GM21390 (cell line): ENCODE results near the gene SSU72.

Source experiments
- ATAC-seq: cut with Tn5 transposase; IDR thresholded peaks from one replicate; pipeline ENCODE4 v1.9.1; 2021; ENCODE audit not compliant: unreplicated experiment

SSU72 gene

GRCh38 chr1:1612104-1612400, 37.4 kb upstream of the SSU72 start:
- no peak for ATAC-seq

DNA sequence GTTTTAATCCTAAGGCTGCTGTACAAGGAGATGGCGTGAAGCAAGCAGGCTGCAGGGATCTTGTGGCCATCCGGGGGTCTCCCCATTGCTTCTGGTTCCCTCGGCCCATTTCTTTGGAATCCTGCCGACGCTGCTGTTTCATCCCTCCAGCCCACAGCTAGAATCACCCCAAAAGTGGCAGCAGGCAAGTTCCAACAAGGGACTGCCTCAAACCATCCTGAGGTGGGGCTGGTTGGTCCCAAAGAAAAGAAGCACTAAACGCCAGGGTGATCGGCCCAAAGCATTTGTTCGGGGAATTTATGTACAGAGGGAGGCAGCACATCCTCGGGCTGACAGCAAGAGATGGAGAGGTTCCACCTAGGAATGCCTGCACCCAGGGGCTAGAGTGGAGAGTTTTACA, 36.1 kb upstream of the SSU72 start:
- no peak for ATAC-seq

DNA sequence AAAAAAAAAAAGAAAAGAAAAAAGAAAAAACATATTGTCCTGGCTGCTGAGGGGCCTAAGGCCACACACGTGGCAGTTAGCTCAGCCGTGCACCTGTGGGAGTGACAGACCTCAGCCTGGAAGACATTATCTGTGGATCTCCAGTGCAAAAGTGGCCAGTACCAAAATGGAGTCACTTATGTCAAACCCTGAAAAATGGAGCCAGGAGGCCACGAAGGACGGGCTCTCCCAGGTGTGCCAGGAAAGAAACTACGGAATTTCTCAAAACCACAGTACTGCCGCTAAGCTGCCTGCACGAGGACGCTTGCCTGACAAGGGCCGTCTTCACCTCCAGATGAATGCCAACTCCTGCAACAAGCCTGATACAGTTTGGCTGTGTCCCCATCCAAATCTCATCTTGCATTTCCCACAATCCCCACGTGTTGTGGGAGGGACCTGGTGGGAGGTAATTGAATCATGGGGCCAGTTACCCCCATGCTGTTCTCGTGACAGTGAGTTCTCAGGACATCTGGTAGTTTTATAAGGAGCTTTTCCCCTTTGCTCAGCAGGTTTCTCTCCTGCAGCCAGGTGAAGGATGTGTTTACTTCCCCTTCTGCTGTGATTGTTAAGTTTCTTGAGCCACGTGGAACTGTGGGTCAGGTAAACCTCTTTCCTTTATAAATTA, 35.3 kb upstream of the SSU72 start:
- no peak for ATAC-seq

DNA sequence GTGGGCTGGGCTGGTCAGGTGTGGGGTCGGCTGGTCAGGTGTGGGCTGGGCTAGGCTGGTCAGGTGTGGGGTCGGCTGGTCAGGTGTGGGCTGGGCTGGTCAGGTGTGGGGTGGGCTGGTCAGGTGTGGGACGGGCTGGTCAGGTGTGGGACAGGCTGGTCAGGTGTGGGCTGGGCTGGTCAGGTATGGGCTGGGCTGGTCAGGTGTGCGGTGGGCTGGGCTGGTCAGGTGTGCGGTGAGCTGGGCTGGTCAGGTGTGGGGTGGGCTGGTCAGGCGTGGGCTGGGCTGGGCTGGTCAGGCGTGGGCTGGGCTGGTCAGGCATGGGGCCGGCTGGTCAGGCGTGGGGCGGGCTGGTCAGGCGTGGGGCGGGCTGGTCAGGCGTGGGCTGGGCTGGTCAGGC, 31.6 kb upstream of the SSU72 start:
- no peak for ATAC-seq

GRCh38 chr1:1605724-1606123, 31.1 kb upstream of the SSU72 start:
- no peak for ATAC-seq

GRCh38 chr1:1605034-1605591, 30.4 kb upstream of the SSU72 start:
- ATAC-seq, result no peak

- no peak for ATAC-seq
Measured at GRCh38 chr1:1604374-1605033, 29.8 kb upstream of the SSU72 start.

GRCh38 chr1:1603671-1604373, 29.2 kb upstream of the SSU72 start:
- no peak for ATAC-seq

DNA sequence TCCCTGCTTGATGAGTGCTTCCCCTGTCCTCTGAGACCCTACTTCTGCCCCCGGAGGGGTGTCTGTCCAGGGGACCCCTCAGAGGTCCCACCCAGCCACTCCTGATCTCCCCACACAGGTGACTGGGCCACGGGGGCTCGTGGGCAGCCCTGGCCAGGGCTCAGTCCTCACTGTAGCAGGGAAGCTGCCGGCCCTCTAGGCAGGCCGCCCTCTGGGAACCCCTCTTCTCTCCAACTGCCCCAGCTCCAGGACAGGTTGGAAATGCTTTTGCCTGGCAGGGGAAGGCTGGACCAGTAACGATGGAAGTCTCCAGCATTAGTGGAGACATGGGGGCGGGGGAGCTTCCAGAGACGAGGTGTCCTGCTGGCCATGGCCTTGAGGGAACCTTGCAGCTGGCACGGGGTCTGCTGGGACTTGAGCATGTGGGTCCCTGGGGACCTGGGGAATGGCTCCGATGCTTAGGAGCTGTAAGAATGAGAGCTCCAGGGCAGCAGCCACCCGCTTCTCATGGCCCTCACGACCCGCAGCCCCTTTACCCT, 28.4 kb upstream of the SSU72 start:
- no peak for ATAC-seq

DNA sequence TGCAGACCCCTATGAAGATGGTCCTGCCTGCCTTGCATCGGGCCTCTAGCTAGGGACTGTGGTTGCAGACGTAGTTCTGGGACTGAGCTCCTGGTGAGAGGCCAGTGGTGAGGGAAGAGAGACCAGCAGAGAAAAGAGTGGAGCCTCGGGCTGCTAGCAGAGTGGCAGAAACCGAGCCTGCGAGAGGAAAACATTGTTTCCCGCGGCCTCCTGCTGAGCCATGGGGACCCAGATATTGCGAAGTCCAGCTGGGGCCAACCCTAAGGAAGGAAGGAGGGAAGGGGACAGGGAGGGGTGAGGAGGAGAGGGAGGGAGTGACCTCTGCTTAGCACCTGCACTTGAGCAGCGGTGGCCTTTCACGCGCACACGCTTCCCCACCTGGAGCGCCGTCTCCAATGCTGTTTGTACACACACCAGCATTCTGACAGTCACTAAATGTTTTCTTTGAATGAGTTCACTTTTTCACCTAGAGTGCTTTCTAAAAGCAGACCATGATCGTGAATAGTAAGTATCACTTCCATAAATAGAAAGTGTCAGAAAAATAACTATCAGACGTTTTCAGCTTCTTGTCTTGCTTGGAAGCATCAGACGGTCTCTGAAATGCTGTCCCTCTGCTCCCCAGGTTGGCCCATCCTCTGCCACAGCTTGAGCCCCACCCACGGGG, 27.8 kb upstream of the SSU72 start:
- ATAC-seq, result no peak

DNA sequence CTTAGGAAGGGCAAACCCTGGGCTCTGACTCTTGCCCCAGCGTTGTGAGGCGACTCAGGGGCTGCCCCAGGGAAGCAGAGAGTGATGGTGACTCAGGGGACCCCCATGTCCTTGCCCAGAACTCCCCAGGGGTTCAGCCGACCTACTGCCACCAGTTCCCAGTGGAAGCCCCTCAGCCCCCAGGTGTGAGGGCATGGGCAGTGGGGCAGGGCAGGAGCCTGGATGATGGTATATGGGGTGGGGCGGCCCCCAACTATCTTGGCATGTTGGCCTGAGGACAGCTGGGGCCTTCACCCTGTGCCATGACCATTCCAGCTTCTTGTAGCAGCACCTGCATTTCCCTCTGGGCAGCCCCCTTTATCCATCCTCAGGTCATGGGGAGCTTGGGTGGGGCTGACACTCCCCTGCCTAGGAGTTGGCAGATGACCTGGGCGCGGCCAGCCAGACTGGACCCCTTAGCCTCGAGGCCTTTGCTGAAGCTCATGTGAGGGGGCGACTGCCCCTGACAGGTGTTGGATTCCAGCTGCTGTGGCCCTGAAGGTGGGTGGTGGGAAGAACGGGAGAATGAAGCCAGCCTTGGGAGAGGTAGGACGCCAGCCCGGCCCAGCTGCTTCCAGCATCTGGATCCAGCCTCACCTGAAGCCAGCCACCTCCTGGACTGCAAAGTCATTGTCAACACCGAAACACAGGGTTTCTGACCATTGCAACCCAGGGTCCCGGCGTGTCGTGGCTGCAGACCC, 27.1 kb upstream of the SSU72 start:
- ATAC-seq, result no peak

DNA sequence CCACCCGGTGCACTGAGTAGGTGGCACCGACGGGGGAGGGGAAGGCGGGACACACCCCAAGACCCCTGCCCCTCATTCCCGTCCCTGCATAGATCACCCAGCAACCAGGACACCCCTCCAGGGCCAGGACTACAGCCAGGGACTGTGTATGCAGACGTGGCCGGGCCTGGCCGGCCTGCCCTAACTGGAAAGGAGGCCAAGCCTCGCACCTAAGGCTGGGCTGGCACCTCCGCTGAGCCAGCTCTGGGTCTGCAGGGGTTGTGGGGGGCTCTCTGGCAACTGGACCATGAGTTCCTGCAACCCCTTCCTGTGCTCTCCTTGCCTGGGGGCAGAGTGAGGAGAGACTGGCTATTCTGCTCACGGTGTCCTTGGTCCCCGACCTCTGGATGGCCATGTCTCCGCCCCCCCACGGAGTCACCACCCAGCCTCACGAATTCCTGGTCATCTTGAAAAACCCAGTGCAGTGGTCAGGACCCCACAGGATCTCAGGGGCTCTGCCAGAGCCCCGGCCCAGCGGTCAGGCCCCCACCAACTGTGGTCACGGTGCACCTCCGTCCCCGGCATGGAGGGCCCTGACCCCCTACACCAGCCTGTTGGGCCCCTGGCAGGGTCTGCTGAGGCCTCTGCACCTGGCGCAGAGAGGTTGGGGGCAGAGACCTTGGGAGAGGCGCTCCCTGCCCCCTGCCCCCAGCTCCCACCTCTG, 26.3 kb upstream of the SSU72 start:
- ATAC-seq, result no peak

GRCh38 chr1:1599935-1600860, 25.5 kb upstream of the SSU72 start, which contains the start of gene FNDC10:
TSS of gene FNDC10 (minus strand) at chr1:1600135. CDS start at chr1:1600015, 120 bp downstream.
- no peak for ATAC-seq

GRCh38 chr1:1599030-1599934, 24.6 kb upstream of the SSU72 start:
- no peak for ATAC-seq

DNA sequence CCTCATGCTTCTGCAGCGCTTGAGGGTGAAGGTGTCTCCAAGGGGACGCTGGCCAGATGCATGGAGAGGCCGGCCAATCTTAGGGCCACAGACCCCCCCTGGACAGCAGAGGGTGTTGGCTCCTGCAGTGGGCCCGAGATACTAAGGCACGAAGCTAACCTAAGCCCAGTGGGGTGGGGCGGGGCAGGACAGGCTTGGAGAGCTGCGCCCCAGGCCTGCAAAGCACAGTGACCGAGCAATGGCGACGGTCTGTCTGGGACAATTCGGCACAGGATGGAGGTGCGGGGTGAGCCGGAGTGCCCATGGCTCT, 24.0 kb upstream of the SSU72 start:
- ATAC-seq, result no peak

- no peak for ATAC-seq
Measured at GRCh38 chr1:1598051-1598719, 23.5 kb upstream of the SSU72 start.

DNA sequence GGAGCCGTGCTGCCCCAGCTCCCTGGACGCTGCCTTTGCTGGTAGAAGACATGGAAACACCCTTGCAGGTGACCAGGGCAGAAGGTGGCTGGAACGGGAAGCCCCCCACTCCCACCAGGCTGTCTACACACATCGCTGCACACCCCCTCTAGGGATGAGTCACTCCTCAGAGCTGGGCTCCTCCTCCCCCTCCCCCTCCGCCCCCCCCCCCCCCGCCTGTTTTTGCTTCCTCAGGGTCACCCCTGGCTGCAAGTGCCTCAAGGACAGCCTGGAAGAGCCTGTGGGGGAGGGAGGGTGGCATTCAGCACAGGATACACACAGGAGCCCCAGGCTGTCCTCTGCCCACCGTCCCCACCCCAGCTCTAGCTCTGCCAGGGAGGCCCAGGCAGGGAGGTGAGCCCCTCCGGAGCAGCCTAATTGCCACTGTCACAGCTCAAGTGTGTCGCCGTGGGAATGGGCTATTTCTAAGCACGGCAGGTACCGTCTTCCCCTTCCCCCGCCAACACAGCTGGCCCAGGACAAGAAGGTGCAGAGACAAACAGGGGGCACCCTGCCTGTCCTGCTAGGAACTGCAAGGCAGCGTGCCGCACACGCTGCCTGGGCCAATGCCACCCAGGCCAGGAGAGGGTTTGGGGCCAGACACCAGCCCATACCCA, 22.7 kb upstream of the SSU72 start:
- ATAC-seq, result no peak
